ENCODE results near the gene CNBD2. TPM values are rescaled to one million over a fixed set of nuclear protein-coding genes. Genes with fewer than 3 reads are reported as not detected.

CNBD2 gene
- total and polyA plus RNA-seq, 12 donors, result 1.1 to 23.3 (median 5.2) TPM

GRCh38 chr20:36010076-36010475 is 41.7 kb downstream of the CNBD2 start:
- no peaks in the 10 kb centered on the region for H3K27me3 ChIP-seq
- no peak overlapping the region for H3K27ac ChIP-seq
- TF ChIP-seq POLR2A (IDR thresholded peaks at IDR 0.05), result no peak
- TF ChIP-seq, protein P1, sequence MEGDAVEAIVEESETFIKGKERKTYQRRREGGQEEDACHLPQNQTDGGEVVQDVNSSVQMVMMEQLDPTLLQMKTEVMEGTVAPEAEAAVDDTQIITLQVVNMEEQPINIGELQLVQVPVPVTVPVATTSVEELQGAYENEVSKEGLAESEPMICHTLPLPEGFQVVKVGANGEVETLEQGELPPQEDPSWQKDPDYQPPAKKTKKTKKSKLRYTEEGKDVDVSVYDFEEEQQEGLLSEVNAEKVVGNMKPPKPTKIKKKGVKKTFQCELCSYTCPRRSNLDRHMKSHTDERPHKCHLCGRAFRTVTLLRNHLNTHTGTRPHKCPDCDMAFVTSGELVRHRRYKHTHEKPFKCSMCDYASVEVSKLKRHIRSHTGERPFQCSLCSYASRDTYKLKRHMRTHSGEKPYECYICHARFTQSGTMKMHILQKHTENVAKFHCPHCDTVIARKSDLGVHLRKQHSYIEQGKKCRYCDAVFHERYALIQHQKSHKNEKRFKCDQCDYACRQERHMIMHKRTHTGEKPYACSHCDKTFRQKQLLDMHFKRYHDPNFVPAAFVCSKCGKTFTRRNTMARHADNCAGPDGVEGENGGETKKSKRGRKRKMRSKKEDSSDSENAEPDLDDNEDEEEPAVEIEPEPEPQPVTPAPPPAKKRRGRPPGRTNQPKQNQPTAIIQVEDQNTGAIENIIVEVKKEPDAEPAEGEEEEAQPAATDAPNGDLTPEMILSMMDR (IDR thresholded peaks at IDR 0.05), result no peak
- WGBS, 4 donors, result 79 to 92% (median 88%) methylated on average over 3 to 4 of the region's 4 CpGs
- no peaks in the 10 kb centered on the region for H3K9me3 ChIP-seq (replicated peaks in 1 of 3)
- H3K4me1 ChIP-seq (replicated peaks in 1 of 2), result no peaks in the 10 kb centered on the region
- no peak for DNase-seq
- H3K36me3 ChIP-seq (replicated peaks in 1 of 2), result no peaks in the 10 kb centered on the region
- intact Hi-C loops (cut with DNase I), result no loop called here
- H3K4me3 ChIP-seq, result no peak overlapping the region

GRCh38 chr20:36010825-36011224 is 42.4 kb downstream of the CNBD2 start:
- intact Hi-C loops (cut with DNase I), result no loop called here
- DNase-seq, result no peak
- no peaks in the 10 kb centered on the region for H3K36me3 ChIP-seq (replicated peaks in 1 of 2)
- TF ChIP-seq, protein P1 (IDR thresholded peaks at IDR 0.05), result no peak
- TF ChIP-seq POLR2A (IDR thresholded peaks at IDR 0.05), result no peak
- H3K4me3 ChIP-seq, result no peak overlapping the region
- no peaks in the 10 kb centered on the region for H3K9me3 ChIP-seq (replicated peaks in 1 of 3)
- H3K27ac ChIP-seq, result no peak overlapping the region
- H3K4me1 ChIP-seq (replicated peaks in 1 of 2), result no peaks in the 10 kb centered on the region
- no peaks in the 10 kb centered on the region for H3K27me3 ChIP-seq
- WGBS, 4 donors, result 86 to 94% (median 91%) methylated on average over 2 to 4 of the region's 4 CpGs

DNA sequence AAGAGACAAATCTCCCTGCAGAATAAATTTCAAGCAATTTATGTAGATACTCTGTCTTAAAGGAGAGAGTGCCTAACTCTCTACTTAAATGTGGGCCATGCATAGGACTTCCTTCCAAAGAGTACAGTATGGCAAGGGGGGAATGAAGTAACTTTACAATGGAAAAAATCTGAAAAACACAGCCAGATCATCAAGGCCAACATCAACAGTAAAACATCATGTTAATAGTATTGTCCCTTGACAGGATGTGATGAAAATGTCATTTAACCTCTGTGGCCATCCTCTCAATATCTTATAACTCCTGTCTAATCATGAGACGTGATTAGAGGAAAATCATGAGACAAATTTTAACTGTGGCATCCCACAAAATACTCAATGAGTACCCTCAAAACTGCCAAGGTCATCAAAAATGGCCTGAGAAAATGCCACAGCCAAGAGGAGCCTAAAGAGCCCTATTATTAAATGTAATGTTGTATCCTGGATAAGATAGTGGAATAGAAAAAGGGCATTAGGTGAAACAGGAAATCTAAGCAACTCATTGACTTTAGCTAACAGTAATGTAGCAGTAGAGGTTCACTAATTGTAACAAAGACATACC is 47.5 kb downstream of the CNBD2 start:
- no peak overlapping the region for H3K27ac ChIP-seq
- 68 to 79% (median 74%) methylated on average over 1 of the region's 1 CpG for WGBS, 4 donors
- DNase-seq, result no peak
- H3K9me3 ChIP-seq (replicated peaks in 1 of 3), result no peaks in the 10 kb centered on the region
- H3K36me3 ChIP-seq (replicated peaks in 1 of 2), result no peaks in the 10 kb centered on the region
- H3K4me1 ChIP-seq (replicated peaks in 1 of 2), result no peaks in the 10 kb centered on the region
- intact Hi-C loops (cut with DNase I), result no loop called here
- TF ChIP-seq, protein P1 (IDR thresholded peaks at IDR 0.05), result no peak
- no peak for TF ChIP-seq POLR2A (IDR thresholded peaks at IDR 0.05)
- no peaks in the 10 kb centered on the region for H3K27me3 ChIP-seq
- no peak overlapping the region for H3K4me3 ChIP-seq

DNA sequence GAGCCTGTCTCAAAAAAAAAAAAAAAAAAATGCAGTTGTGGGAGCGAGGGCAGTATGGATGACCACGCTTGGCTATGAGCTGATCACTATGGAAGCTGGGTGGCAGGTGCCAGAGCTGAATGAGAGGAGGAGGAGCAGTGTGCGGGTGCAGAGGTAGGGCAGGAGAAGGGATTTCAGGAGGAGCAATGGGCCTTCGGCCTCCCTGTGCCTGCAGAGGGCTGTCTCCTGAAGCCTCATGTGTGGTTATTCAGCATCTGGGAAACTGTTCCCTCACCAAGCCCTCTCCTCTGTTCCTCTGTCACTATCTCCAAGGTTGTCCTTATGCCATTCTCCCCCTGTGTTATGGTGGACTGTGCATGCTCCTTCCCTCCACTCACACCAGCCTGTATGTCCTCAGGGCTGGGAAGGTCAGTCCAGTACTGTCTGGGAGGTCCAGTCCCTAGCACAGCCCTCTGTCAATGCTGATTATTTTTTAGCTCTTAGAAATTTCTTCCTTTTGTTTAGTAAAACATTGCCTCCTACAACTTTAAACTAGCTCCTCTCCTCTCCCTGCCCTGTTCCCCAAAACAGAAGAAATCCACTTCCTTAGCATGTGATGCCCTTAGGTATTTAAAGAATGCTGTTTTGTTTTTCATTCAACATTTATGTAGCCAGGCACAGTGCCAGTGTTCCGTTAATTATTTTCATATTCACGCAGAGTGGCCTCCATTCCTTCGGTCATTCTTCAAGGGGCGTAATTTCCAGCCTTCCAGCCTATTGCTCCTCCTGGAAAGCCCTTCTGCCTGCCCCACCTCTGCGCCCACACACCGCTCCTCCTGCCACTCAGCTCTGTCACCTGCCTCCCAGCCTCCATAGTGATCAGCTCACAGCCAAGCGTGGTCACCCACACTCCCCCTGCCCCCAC is 48.9 kb downstream of the CNBD2 start:
- Histone ChIP-seq H3K9me3 (replicated peaks in 1 of 3) (no peaks in the 10 kb centered on the region), H3K36me3 (replicated peaks in 1 of 2) (no peaks in the 10 kb centered on the region), H3K4me3 (no peak overlapping the region), H3K27ac (peak overlapping the region in 2 of 5 donors; percentile 47 to 75), H3K27me3 (no peaks in the 10 kb centered on the region), H3K4me1 (replicated peaks in 1 of 2) (no peaks in the 10 kb centered on the region)
- intact Hi-C loops (cut with DNase I), result no loop called here
- 75 to 81% (median 78%) methylated on average over 11 of the region's 11 CpGs for WGBS, 4 donors
- TF ChIP-seq, protein P1 (IDR thresholded peaks at IDR 0.05), result no peak
- no peak for TF ChIP-seq POLR2A (IDR thresholded peaks at IDR 0.05)
- DNase-seq, result peak in 5 of 7 donors; percentile 10 to 60 (median 30)

All from adrenal gland (tissue), 12 donors.